Measurements from ENCODE around the gene MMP23B. TPM values are rescaled to one million over a fixed set of nuclear protein-coding genes. Genes with fewer than 3 reads are reported as not detected.
"Not testable (repeated sequence)": the region's sequence is repeated elsewhere in the genome, so short reads cannot be mapped to it uniquely, and the experiment has no call there.

MMP23B gene
- polyA plus RNA-seq, 4 donors: 1.2 to 16.5 (median 3.6) TPM

GRCh38 chr1:1662830-1663560, 31.0 kb downstream of the MMP23B start:
- FAIRE-seq; H3K4me3 ChIP-seq (ENCODE audit: low read depth in 1 of 3, low read length in 3 of 3); H3K4me1 ChIP-seq (ENCODE audit: control insufficient read depth in 3 of 3, insufficient read depth in 2 of 3, low read depth in 1 of 3, low read length in 2 of 3); DNase-seq; H3K27me3 ChIP-seq (ENCODE audit: control insufficient read depth in 3 of 3, insufficient read depth in 3 of 3, low read length in 3 of 3); H3K9me3 ChIP-seq (ENCODE audit: control insufficient read depth in 2 of 2, insufficient read depth in 1 of 2, low read depth in 1 of 2, low read length in 1 of 2): not testable (repeated sequence)
- WGBS, 3 donors: 75 to 82% (median 78%) methylated on average over 15 of the region's 15 CpGs
- Histone ChIP-seq H3K27ac (ENCODE audit: low read depth in 1 of 3, low read length in 2 of 3) (peak overlapping the region in 1 of 3 donors; percentile 39), H3K36me3 (ENCODE audit: control insufficient read depth in 3 of 3, insufficient read depth in 2 of 3, low read depth in 1 of 3, low read length in 3 of 3) (peaks cover 5 to 31% (median 9%) of the 10 kb centered on the region in 3 donors)

GRCh38 chr1:1664318-1664717, 32.3 kb downstream of the MMP23B start:
- DNase-seq; H3K27ac ChIP-seq (ENCODE audit: low read depth in 1 of 3, low read length in 2 of 3); H3K4me3 ChIP-seq (ENCODE audit: low read depth in 1 of 3, low read length in 3 of 3); H3K27me3 ChIP-seq (ENCODE audit: control insufficient read depth in 3 of 3, insufficient read depth in 3 of 3, low read length in 3 of 3); FAIRE-seq; H3K4me1 ChIP-seq (ENCODE audit: control insufficient read depth in 3 of 3, insufficient read depth in 2 of 3, low read depth in 1 of 3, low read length in 2 of 3); H3K9me3 ChIP-seq (ENCODE audit: control insufficient read depth in 2 of 2, insufficient read depth in 1 of 2, low read depth in 1 of 2, low read length in 1 of 2): not testable (repeated sequence)
- WGBS, 3 donors: 80 to 100% (median 83%) methylated on average over 1 to 7 of the region's 11 CpGs
- H3K36me3 ChIP-seq (ENCODE audit: control insufficient read depth in 3 of 3, insufficient read depth in 2 of 3, low read depth in 1 of 3, low read length in 3 of 3): peaks cover 6 to 43% (median 9%) of the 10 kb centered on the region in 3 donors

- no peaks in the 10 kb centered on the region for H3K4me1 ChIP-seq (ENCODE audit: control insufficient read depth in 3 of 3, insufficient read depth in 2 of 3, low read depth in 1 of 3, low read length in 2 of 3)
- FAIRE-seq (no peak), DNase-seq (no peak)
- WGBS, 3 donors: 90 to 93% (median 92%) methylated on average over 24 to 27 of the region's 27 CpGs
- no peaks in the 10 kb centered on the region for H3K9me3 ChIP-seq (ENCODE audit: control insufficient read depth in 2 of 2, insufficient read depth in 1 of 2, low read depth in 1 of 2, low read length in 1 of 2)
- no peaks in the 10 kb centered on the region for H3K27me3 ChIP-seq (ENCODE audit: control insufficient read depth in 3 of 3, insufficient read depth in 3 of 3, low read length in 3 of 3)
- peaks cover 11 to 51% (median 13%) of the 10 kb centered on the region in 3 donors for H3K36me3 ChIP-seq (ENCODE audit: control insufficient read depth in 3 of 3, insufficient read depth in 2 of 3, low read depth in 1 of 3, low read length in 3 of 3)
- no peak overlapping the region for H3K27ac ChIP-seq (ENCODE audit: low read depth in 1 of 3, low read length in 2 of 3)
- no peak overlapping the region for H3K4me3 ChIP-seq (ENCODE audit: low read depth in 1 of 3, low read length in 3 of 3)
These were observed 33.2 kb downstream of the MMP23B start for GRCh38 chr1:1664941-1665814.

- WGBS, 3 donors: 85 to 90% (median 86%) methylated on average over 25 of the region's 25 CpGs
- H3K27me3 ChIP-seq (ENCODE audit: control insufficient read depth in 3 of 3, insufficient read depth in 3 of 3, low read length in 3 of 3): no peaks in the 10 kb centered on the region
- H3K4me3 ChIP-seq (ENCODE audit: low read depth in 1 of 3, low read length in 3 of 3): no peak overlapping the region
- FAIRE-seq: no peak
- DNase-seq: no peak
- H3K36me3 ChIP-seq (ENCODE audit: control insufficient read depth in 3 of 3, insufficient read depth in 2 of 3, low read depth in 1 of 3, low read length in 3 of 3): peaks cover 11 to 56% (median 13%) of the 10 kb centered on the region in 3 donors
- no peaks in the 10 kb centered on the region for H3K4me1 ChIP-seq (ENCODE audit: control insufficient read depth in 3 of 3, insufficient read depth in 2 of 3, low read depth in 1 of 3, low read length in 2 of 3)
- no peak overlapping the region for H3K27ac ChIP-seq (ENCODE audit: low read depth in 1 of 3, low read length in 2 of 3)
- H3K9me3 ChIP-seq (ENCODE audit: control insufficient read depth in 2 of 2, insufficient read depth in 1 of 2, low read depth in 1 of 2, low read length in 1 of 2): no peaks in the 10 kb centered on the region
These were observed 33.9 kb downstream of the MMP23B start for GRCh38 chr1:1665815-1666251.

GRCh38 chr1:1666526-1666925, 34.6 kb downstream of the MMP23B start:
- no peak for FAIRE-seq
- Histone ChIP-seq H3K9me3 (ENCODE audit: control insufficient read depth in 2 of 2, insufficient read depth in 1 of 2, low read depth in 1 of 2, low read length in 1 of 2) (no peaks in the 10 kb centered on the region), H3K4me3 (ENCODE audit: low read depth in 1 of 3, low read length in 3 of 3) (no peak overlapping the region), H3K27ac (ENCODE audit: low read depth in 1 of 3, low read length in 2 of 3) (no peak overlapping the region), H3K36me3 (ENCODE audit: control insufficient read depth in 3 of 3, insufficient read depth in 2 of 3, low read depth in 1 of 3, low read length in 3 of 3) (peaks cover 11 to 63% (median 13%) of the 10 kb centered on the region in 3 donors), H3K27me3 (ENCODE audit: control insufficient read depth in 3 of 3, insufficient read depth in 3 of 3, low read length in 3 of 3) (no peaks in the 10 kb centered on the region), H3K4me1 (ENCODE audit: control insufficient read depth in 3 of 3, insufficient read depth in 2 of 3, low read depth in 1 of 3, low read length in 2 of 3) (no peaks in the 10 kb centered on the region)
- WGBS, 3 donors: 93 to 97% (median 96%) methylated on average over 11 to 15 of the region's 15 CpGs
- no peak for DNase-seq

GRCh38 chr1:1669468-1670440, 37.8 kb downstream of the MMP23B start:
- 92 to 93% (median 92%) methylated on average over 43 of the region's 43 CpGs for WGBS, 3 donors
- H3K4me3 ChIP-seq (ENCODE audit: low read depth in 1 of 3, low read length in 3 of 3): no peak overlapping the region
- no peak for FAIRE-seq
- no peaks in the 10 kb centered on the region for H3K4me1 ChIP-seq (ENCODE audit: control insufficient read depth in 3 of 3, insufficient read depth in 2 of 3, low read depth in 1 of 3, low read length in 2 of 3)
- peaks cover 11 to 82% (median 13%) of the 10 kb centered on the region in 3 donors for H3K36me3 ChIP-seq (ENCODE audit: control insufficient read depth in 3 of 3, insufficient read depth in 2 of 3, low read depth in 1 of 3, low read length in 3 of 3)
- no peak for DNase-seq
- H3K27me3 ChIP-seq (ENCODE audit: control insufficient read depth in 3 of 3, insufficient read depth in 3 of 3, low read length in 3 of 3): no peaks in the 10 kb centered on the region
- no peaks in the 10 kb centered on the region for H3K9me3 ChIP-seq (ENCODE audit: control insufficient read depth in 2 of 2, insufficient read depth in 1 of 2, low read depth in 1 of 2, low read length in 1 of 2)
- no peak overlapping the region for H3K27ac ChIP-seq (ENCODE audit: low read depth in 1 of 3, low read length in 2 of 3)

GRCh38 chr1:1670866-1671265, 38.9 kb downstream of the MMP23B start:
- Histone ChIP-seq H3K36me3 (ENCODE audit: control insufficient read depth in 3 of 3, insufficient read depth in 2 of 3, low read depth in 1 of 3, low read length in 3 of 3) (peaks cover 6 to 76% (median 8%) of the 10 kb centered on the region in 3 donors), H3K9me3 (ENCODE audit: control insufficient read depth in 2 of 2, insufficient read depth in 1 of 2, low read depth in 1 of 2, low read length in 1 of 2) (no peaks in the 10 kb centered on the region), H3K4me1 (ENCODE audit: control insufficient read depth in 3 of 3, insufficient read depth in 2 of 3, low read depth in 1 of 3, low read length in 2 of 3) (no peaks in the 10 kb centered on the region), H3K4me3 (ENCODE audit: low read depth in 1 of 3, low read length in 3 of 3) (no peak overlapping the region), H3K27me3 (ENCODE audit: control insufficient read depth in 3 of 3, insufficient read depth in 3 of 3, low read length in 3 of 3) (no peaks in the 10 kb centered on the region), H3K27ac (ENCODE audit: low read depth in 1 of 3, low read length in 2 of 3) (no peak overlapping the region)
- DNase-seq (no peak), FAIRE-seq (no peak)
- WGBS, 3 donors: 93 to 95% (median 95%) methylated on average over 24 of the region's 24 CpGs
